Coronary artery (tissue), 2 donors: Measurements from ENCODE around the gene MIEN1.
A peak's percentile ranks its signal among the peaks of the same experiment; 100 is the strongest.

Experiments
- DNase-seq: peaks from one replicate; pipeline ENCODE4 v3.0.0-alpha.2; 2017; ENCODE audit warnings: low spot score
- H3K27ac ChIP-seq, 2 donors: fragments of 200-600 bp; sonication (generic); one replicate each; pipeline ENCODE4 v1.5.1; 2016 to 2019
- H3K4me3 ChIP-seq: fragments of 200-600 bp; sonication (generic); 2 replicates; pipeline ENCODE4 v1.5.1; 2016; ENCODE audit warnings: mild to moderate bottlenecking, moderate library complexity
- CTCF ChIP-seq: fragments of 200-600 bp; sonication (generic); IDR thresholded peaks from one replicate; pipeline ENCODE4 v1.5.1; 2019; ENCODE audit warnings: antibody characterized with exemption

MIEN1 gene

GRCh38 chr17:39737760-39738567 is 7.6 kb upstream of the MIEN1 start, which contains the start of gene GRB7:
Gene GRB7, plus strand, starts transcription at chr17:39737938. Its CDS starts 4,364 bp downstream, at chr17:39742302.
- Histone ChIP-seq H3K4me3 (peak within 1 kb of the TSS; percentile 56), H3K27ac (no peak within 1 kb of the TSS)
- DNase-seq, result no peak

DNA sequence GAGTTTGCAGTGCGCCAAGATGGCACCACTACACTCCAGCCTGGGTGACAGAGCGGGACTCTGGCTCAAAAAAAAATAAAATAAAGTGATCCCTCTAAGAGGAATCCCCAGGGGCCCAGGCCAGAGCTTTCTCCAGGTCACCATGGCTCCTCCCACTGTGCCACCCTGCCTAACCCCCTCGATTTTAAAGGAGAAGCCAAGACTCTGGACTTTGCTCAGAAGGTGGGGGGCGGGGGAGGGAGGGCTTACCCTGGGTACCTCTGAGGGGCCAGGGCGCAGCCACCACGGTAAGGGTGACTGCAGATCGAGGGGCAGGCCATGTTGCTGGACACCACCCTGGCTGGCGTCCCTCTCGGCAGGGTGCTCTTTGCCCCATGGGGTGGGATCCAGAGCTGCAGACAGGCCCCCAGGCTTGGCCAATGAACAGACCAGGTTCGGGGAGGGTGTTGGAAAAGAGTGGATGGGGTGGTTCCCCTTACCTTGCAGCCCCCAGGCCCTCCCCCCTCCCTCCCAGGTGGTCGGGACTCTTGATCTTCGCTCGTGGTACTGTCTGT is 7.0 kb upstream of the MIEN1 start:
- Histone ChIP-seq H3K4me3 (peak overlapping the region; percentile 56), H3K27ac (no peak overlapping the region)
- TF ChIP-seq CTCF, result no peak
- no peak for DNase-seq

More at GRCh38 chr17:39737760-39738567, 7.6 kb upstream of the MIEN1 start, which contains the start of gene GRB7:
- TF ChIP-seq CTCF, result no peak

GRCh38 chr17:39736319-39737165 is 6.2 kb upstream of the MIEN1 start:
- H3K27ac ChIP-seq, result no peak overlapping the region
- TF ChIP-seq CTCF, result no peak
- DNase-seq, result no peak
- no peak overlapping the region for H3K4me3 ChIP-seq

DNA sequence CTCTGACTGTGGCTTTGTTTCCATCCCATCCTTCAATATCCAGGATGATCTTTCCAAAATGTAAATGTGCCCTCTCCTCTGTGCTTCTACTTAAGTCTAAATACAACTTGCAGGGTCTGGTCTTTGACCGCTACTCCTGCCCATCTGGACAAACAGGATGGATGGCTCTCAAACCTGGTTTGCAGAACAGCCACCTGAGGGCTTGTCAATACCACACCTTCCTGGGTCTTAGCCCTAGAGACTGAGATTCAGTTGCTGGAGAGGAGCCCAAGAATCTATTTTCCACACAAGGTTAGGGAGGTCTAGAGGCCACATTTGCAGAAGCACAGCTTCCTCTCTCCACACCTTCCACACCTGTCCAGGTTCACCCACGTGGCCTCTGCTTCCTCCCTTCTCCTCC is 5.5 kb upstream of the MIEN1 start:
- no peak for TF ChIP-seq CTCF
- no peak overlapping the region for H3K4me3 ChIP-seq
- DNase-seq, result no peak
- no peak overlapping the region for H3K27ac ChIP-seq

DNA sequence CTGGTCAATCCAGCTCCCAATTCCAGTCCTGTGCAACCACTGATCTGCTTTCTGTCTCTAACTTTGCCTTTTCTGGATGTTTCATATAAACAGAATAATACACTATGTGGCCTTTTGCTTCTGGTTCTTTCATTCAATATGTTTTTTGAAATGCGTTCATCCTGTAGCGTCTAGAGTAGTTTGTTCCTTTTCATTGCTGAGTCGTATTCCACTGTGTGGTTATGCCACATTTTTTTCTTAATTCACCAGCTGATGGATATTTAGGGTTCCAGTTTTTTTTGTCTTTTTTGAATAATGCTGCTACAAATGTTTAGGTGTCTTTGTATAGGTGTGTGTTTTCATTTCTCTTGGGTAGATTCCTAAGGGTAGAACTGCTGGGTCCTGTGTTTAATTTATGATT is 2.3 kb upstream of the MIEN1 start:
- no peak for DNase-seq
- no peak for TF ChIP-seq CTCF
- Histone ChIP-seq H3K4me3 (no peak overlapping the region), H3K27ac (no peak overlapping the region)

- TF ChIP-seq CTCF, result no peak
- Histone ChIP-seq H3K4me3 (peak overlapping the region; percentile 92), H3K27ac (peak overlapping the region; percentile 63 to 96)
- DNase-seq, result no peak
Measured at GRCh38 chr17:39729280-39729851, 966 bp downstream of the MIEN1 start.
